Fibroblast of upper back skin (primary cell): ENCODE measurements around the gene GPR137B.
"Not testable (repeated sequence)": the region's sequence is repeated elsewhere in the genome, so short reads cannot be mapped to it uniquely, and the experiment has no call there.

ENCODE experiments used
- DNase-seq: peaks from one replicate; pipeline ENCODE4 v3.0.0-alpha.2; 2013

GPR137B gene

GRCh38 chr1:236144446-236145150 lies 2.3 kb downstream of the GPR137B start:
- DNase-seq = no peak

GRCh38 chr1:236147068-236147467 lies 4.7 kb downstream of the GPR137B start:
- DNase-seq = no peak

GRCh38 chr1:236147521-236148469 lies 5.5 kb downstream of the GPR137B start:
- no peak for DNase-seq

GRCh38 chr1:236148470-236148845 lies 6.1 kb downstream of the GPR137B start:
- peak; percentile 51 for DNase-seq

- DNase-seq = no peak
These were observed 6.8 kb downstream of the GPR137B start for GRCh38 chr1:236149003-236149595.

- no peak for DNase-seq
These were observed 7.4 kb downstream of the GPR137B start for GRCh38 chr1:236149696-236150228.

GRCh38 chr1:236150311-236150955 lies 8.1 kb downstream of the GPR137B start:
- DNase-seq = no peak

GRCh38 chr1:236150986-236151385 lies 8.6 kb downstream of the GPR137B start:
- no peak for DNase-seq

GRCh38 chr1:236151739-236152424 lies 9.5 kb downstream of the GPR137B start:
- DNase-seq = no peak

- no peak for DNase-seq
These were observed 11.8 kb downstream of the GPR137B start for GRCh38 chr1:236154126-236154525.

- DNase-seq = no peak
These were observed 12.5 kb downstream of the GPR137B start for GRCh38 chr1:236154671-236155398.

GRCh38 chr1:236155399-236155767 lies 13.0 kb downstream of the GPR137B start:
- DNase-seq = no peak

GRCh38 chr1:236155841-236156503 lies 13.6 kb downstream of the GPR137B start:
- DNase-seq = no peak

- no peak for DNase-seq
These were observed 14.3 kb downstream of the GPR137B start for GRCh38 chr1:236156512-236157208.

GRCh38 chr1:236158072-236158471 lies 15.7 kb downstream of the GPR137B start:
- DNase-seq = not testable (repeated sequence)

- DNase-seq = no peak
These were observed 16.4 kb downstream of the GPR137B start for GRCh38 chr1:236158719-236159118.

GRCh38 chr1:236159704-236160539 lies 17.6 kb downstream of the GPR137B start:
- DNase-seq = no peak

GRCh38 chr1:236160540-236161127 lies 18.3 kb downstream of the GPR137B start:
- no peak for DNase-seq

GRCh38 chr1:236161230-236161629 lies 18.9 kb downstream of the GPR137B start:
- no peak for DNase-seq
